ENCODE results near the gene AMY1C.
"Not testable (repeated sequence)": the region's sequence is repeated elsewhere in the genome, so short reads cannot be mapped to it uniquely, and the experiment has no call there.

The AMY1C gene

GRCh38 chr1:103749598-103749997 is at the start of gene AMY1C:
Gene AMY1C, plus strand, starts transcription at chr1:103749898. Its CDS starts 572 bp downstream, at chr1:103750470.
- H3K4me1 Mint-ChIP-seq (ENCODE audit: low read depth); H3K36me3 Mint-ChIP-seq (ENCODE audit: low read depth); H3K27ac Mint-ChIP-seq; H3K9me3 Mint-ChIP-seq; H3K4me3 Mint-ChIP-seq; H3K27me3 Mint-ChIP-seq: not testable (repeated sequence)

GRCh38 chr1:103700669-103701068 is 49.0 kb upstream of the AMY1C start:
- H3K36me3 Mint-ChIP-seq (ENCODE audit: low read depth); H3K4me3 Mint-ChIP-seq; H3K9me3 Mint-ChIP-seq; H3K4me1 Mint-ChIP-seq (ENCODE audit: low read depth); H3K27me3 Mint-ChIP-seq; H3K27ac Mint-ChIP-seq: not testable (repeated sequence)

GRCh38 chr1:103701256-103701655 is 48.4 kb upstream of the AMY1C start:
- H3K9me3 Mint-ChIP-seq; H3K4me3 Mint-ChIP-seq; H3K4me1 Mint-ChIP-seq (ENCODE audit: low read depth); H3K27ac Mint-ChIP-seq; H3K27me3 Mint-ChIP-seq; H3K36me3 Mint-ChIP-seq (ENCODE audit: low read depth): not testable (repeated sequence)

- not testable (repeated sequence) for H3K36me3 Mint-ChIP-seq (ENCODE audit: low read depth); H3K4me1 Mint-ChIP-seq (ENCODE audit: low read depth); H3K27me3 Mint-ChIP-seq; H3K27ac Mint-ChIP-seq; H3K9me3 Mint-ChIP-seq; H3K4me3 Mint-ChIP-seq
Measured at GRCh38 chr1:103707670-103708069, 42.0 kb upstream of the AMY1C start.

GRCh38 chr1:103710381-103710780 is 39.3 kb upstream of the AMY1C start:
- H3K27me3 Mint-ChIP-seq; H3K36me3 Mint-ChIP-seq (ENCODE audit: low read depth); H3K4me1 Mint-ChIP-seq (ENCODE audit: low read depth); H3K9me3 Mint-ChIP-seq; H3K4me3 Mint-ChIP-seq; H3K27ac Mint-ChIP-seq: not testable (repeated sequence)

GRCh38 chr1:103717404-103717803 is 32.3 kb upstream of the AMY1C start:
- H3K4me1 Mint-ChIP-seq (ENCODE audit: low read depth); H3K27me3 Mint-ChIP-seq: not testable (repeated sequence)

GRCh38 chr1:103721473-103721872 is 28.2 kb upstream of the AMY1C start:
- H3K27ac Mint-ChIP-seq; H3K9me3 Mint-ChIP-seq; H3K4me3 Mint-ChIP-seq; H3K4me1 Mint-ChIP-seq (ENCODE audit: low read depth); H3K27me3 Mint-ChIP-seq; H3K36me3 Mint-ChIP-seq (ENCODE audit: low read depth): not testable (repeated sequence)

More at GRCh38 chr1:103717404-103717803, 32.3 kb upstream of the AMY1C start:
- not testable (repeated sequence) for H3K4me3 Mint-ChIP-seq; H3K36me3 Mint-ChIP-seq (ENCODE audit: low read depth); H3K27ac Mint-ChIP-seq; H3K9me3 Mint-ChIP-seq

- not testable (repeated sequence) for H3K27me3 Mint-ChIP-seq; H3K4me1 Mint-ChIP-seq (ENCODE audit: low read depth); H3K4me3 Mint-ChIP-seq; H3K27ac Mint-ChIP-seq; H3K36me3 Mint-ChIP-seq (ENCODE audit: low read depth); H3K9me3 Mint-ChIP-seq
Measured at GRCh38 chr1:103735334-103735733, 14.4 kb upstream of the AMY1C start.

- not testable (repeated sequence) for H3K36me3 Mint-ChIP-seq (ENCODE audit: low read depth); H3K4me3 Mint-ChIP-seq; H3K9me3 Mint-ChIP-seq; H3K4me1 Mint-ChIP-seq (ENCODE audit: low read depth); H3K27ac Mint-ChIP-seq; H3K27me3 Mint-ChIP-seq
Measured at GRCh38 chr1:103738031-103738430, 11.7 kb upstream of the AMY1C start.

- H3K4me3 Mint-ChIP-seq, H3K27me3 Mint-ChIP-seq: not testable (repeated sequence)
Measured at GRCh38 chr1:103744449-103744848, 5.2 kb upstream of the AMY1C start.

GRCh38 chr1:103745040-103745439 is 4.7 kb upstream of the AMY1C start:
- H3K36me3 Mint-ChIP-seq (ENCODE audit: low read depth); H3K27ac Mint-ChIP-seq; H3K9me3 Mint-ChIP-seq; H3K4me1 Mint-ChIP-seq (ENCODE audit: low read depth); H3K27me3 Mint-ChIP-seq; H3K4me3 Mint-ChIP-seq: not testable (repeated sequence)

More at GRCh38 chr1:103744449-103744848, 5.2 kb upstream of the AMY1C start:
- H3K9me3 Mint-ChIP-seq; H3K27ac Mint-ChIP-seq; H3K36me3 Mint-ChIP-seq (ENCODE audit: low read depth); H3K4me1 Mint-ChIP-seq (ENCODE audit: low read depth): not testable (repeated sequence)

GRCh38 chr1:103748273-103748672 is 1.4 kb upstream of the AMY1C start:
- H3K4me3 Mint-ChIP-seq; H3K36me3 Mint-ChIP-seq (ENCODE audit: low read depth); H3K27ac Mint-ChIP-seq; H3K27me3 Mint-ChIP-seq; H3K9me3 Mint-ChIP-seq; H3K4me1 Mint-ChIP-seq (ENCODE audit: low read depth): not testable (repeated sequence)

- Mint-ChIP-seq H3K9me3 (peaks cover 3% of the 10 kb centered on the region), H3K27ac (no peak overlapping the region), H3K4me1 (ENCODE audit: low read depth) (no peaks in the 10 kb centered on the region)
Measured at GRCh38 chr1:103761896-103762295, 12.2 kb downstream of the AMY1C start.

GRCh38 chr1:103779932-103780331 is 30.2 kb downstream of the AMY1C start:
- Mint-ChIP-seq H3K9me3 (peaks cover 7% of the 10 kb centered on the region), H3K27me3 (no peaks in the 10 kb centered on the region), H3K27ac (no peak overlapping the region), H3K4me1 (ENCODE audit: low read depth) (no peaks in the 10 kb centered on the region), H3K4me3 (no peak overlapping the region), H3K36me3 (ENCODE audit: low read depth) (no peaks in the 10 kb centered on the region)

More at GRCh38 chr1:103761896-103762295, 12.2 kb downstream of the AMY1C start:
- Mint-ChIP-seq H3K36me3 (ENCODE audit: low read depth) (no peaks in the 10 kb centered on the region), H3K27me3 (no peaks in the 10 kb centered on the region), H3K4me3 (no peak overlapping the region)

GRCh38 chr1:103783944-103784377 is 34.3 kb downstream of the AMY1C start:
- Mint-ChIP-seq H3K9me3 (peaks cover 7% of the 10 kb centered on the region), H3K4me3 (no peak overlapping the region), H3K4me1 (ENCODE audit: low read depth) (no peaks in the 10 kb centered on the region)

GRCh38 chr1:103788377-103788776 is 38.7 kb downstream of the AMY1C start:
- no peaks in the 10 kb centered on the region for H3K36me3 Mint-ChIP-seq (ENCODE audit: low read depth)
- no peaks in the 10 kb centered on the region for H3K4me1 Mint-ChIP-seq (ENCODE audit: low read depth)
- H3K27me3 Mint-ChIP-seq = no peaks in the 10 kb centered on the region
- peaks cover 3% of the 10 kb centered on the region for H3K9me3 Mint-ChIP-seq
- H3K27ac Mint-ChIP-seq = no peak overlapping the region
- no peak overlapping the region for H3K4me3 Mint-ChIP-seq

More at GRCh38 chr1:103783944-103784377, 34.3 kb downstream of the AMY1C start:
- Mint-ChIP-seq H3K36me3 (ENCODE audit: low read depth) (no peaks in the 10 kb centered on the region), H3K27me3 (no peaks in the 10 kb centered on the region), H3K27ac (no peak overlapping the region)

GRCh38 chr1:103790172-103790571 is 40.5 kb downstream of the AMY1C start:
- Mint-ChIP-seq H3K4me1 (ENCODE audit: low read depth) (no peaks in the 10 kb centered on the region), H3K36me3 (ENCODE audit: low read depth) (no peaks in the 10 kb centered on the region), H3K27ac (no peak overlapping the region), H3K4me3 (no peak overlapping the region), H3K27me3 (no peaks in the 10 kb centered on the region), H3K9me3 (peaks cover 5% of the 10 kb centered on the region)

Measured in stimulated activated naive CD8-positive, alpha-beta T cell treated with anti-CD3 and anti-CD28 coated beads, Interleukin-15, Interleukin-2, amounts not matched to agents 100 ng/mL and 50 ng/mL, for 24 hours (primary cell).